GM12878 (cell line): Measurements from ENCODE around the gene PSMA7. TPM values are rescaled to one million over a fixed set of nuclear protein-coding genes. Genes with fewer than 3 reads are reported as not detected.

Experiments used
- BCL11A ChIP-seq: IDR thresholded peaks from 2 replicates; pipeline ENCODE4 v1.6.1; 2011; ENCODE audit warnings: low read depth, low read length
- CHD4 ChIP-seq: fragments of 200-600 bp; sonication (generic); IDR thresholded peaks from 2 replicates; pipeline ENCODE4 v1.6.1; 2016; ENCODE audit warnings: mild to moderate bottlenecking
- IKZF1 ChIP-seq: fragments of 450-650 bp; conservative IDR thresholded peaks from 2 replicates; pipeline ENCODE4 v1.6.1; 2017; ENCODE audit warnings: antibody characterized with exemption, mild to moderate bottlenecking
- MTA3 ChIP-seq: IDR thresholded peaks from 2 replicates; pipeline ENCODE4 v1.6.1; 2012; ENCODE audit warnings: low read length, inconsistent platforms, borderline replicate concordance
- NFYA ChIP-seq: IDR thresholded peaks from 2 replicates; pipeline ENCODE4 v1.6.1; 2011; ENCODE audit warnings: low read depth, mild to moderate bottlenecking, low read length, improper control_type of control experiment, borderline replicate concordance
- NR2C2 ChIP-seq: IDR thresholded peaks from 2 replicates; pipeline ENCODE4 v1.6.1; 2011; ENCODE audit warnings: borderline replicate concordance, low read depth; ENCODE audit not compliant: control insufficient read depth, insufficient read length
- NRF1 ChIP-seq: conservative IDR thresholded peaks from 2 replicates; pipeline ENCODE4 v1.6.1; 2011; ENCODE audit warnings: mild to moderate bottlenecking, low read depth, low read length, improper control_type of control experiment
- PAX5 ChIP-seq: IDR thresholded peaks from 2 replicates; pipeline ENCODE4 v1.6.1; 2011; ENCODE audit warnings: low read depth, low read length, borderline replicate concordance
- RUNX3 ChIP-seq: IDR thresholded peaks from 2 replicates; pipeline ENCODE4 v1.6.1; 2012; ENCODE audit warnings: low read length, inconsistent platforms
- SMC3 ChIP-seq: IDR thresholded peaks from 2 replicates; pipeline ENCODE4 v1.6.1; 2011; ENCODE audit warnings: low read length, improper control_type of control experiment, borderline replicate concordance
- STAT1 ChIP-seq: fragments of 450-650 bp; conservative IDR thresholded peaks from 2 replicates; pipeline ENCODE4 v1.6.1; 2014; ENCODE audit warnings: antibody characterized with exemption, mild to moderate bottlenecking
- TCF3 ChIP-seq: IDR thresholded peaks from 2 replicates; pipeline ENCODE4 v1.6.1; 2012; ENCODE audit warnings: low read depth, mild to moderate bottlenecking, low read length, borderline replicate concordance; ENCODE audit not compliant: insufficient read depth
- YBX1 ChIP-seq: fragments of 450-650 bp; IDR thresholded peaks from 2 replicates; pipeline ENCODE4 v1.6.1; 2016; ENCODE audit warnings: antibody characterized with exemption
- ZNF622 ChIP-seq: fragments of 450-650 bp; IDR thresholded peaks from 2 replicates; pipeline ENCODE4 v1.6.1; 2017; ENCODE audit warnings: mild to moderate bottlenecking, inconsistent platforms
- polyA plus RNA-seq, 11 experiments: library from polyadenylated mRNA; depleted of rRNA in 4 of 11; unstranded in 6 of 11; stranded (reverse) in 5 of 11; fragments of >200 nt; fragmentation: Nextera tagmentation in 4 of 11; fragmentation: Illumina TruSeq in 1 of 11; extraction: Ambion mirVana in 4 of 11; extraction: Trizol in 1 of 11; gene quantifications; 1 replicate in 1 of 11; 2 replicates in 10 of 11; pipeline versions ENCODE4 v1.2.1 to v1.2.3, GENCODE V29; 2011 to 2016; ENCODE audit warnings: inconsistent platforms in 2 of 11, missing spikeins in 2 of 11, low read depth in 1 of 11
- total RNA-seq, 4 experiments: library from RNA; depleted of rRNA in 3 of 4; stranded (reverse); fragments of >200 nt in 3 of 4; fragmentation: Illumina TruSeq in 1 of 4; extraction: Trizol in 1 of 4; gene quantifications; 2 replicates each; pipeline versions ENCODE4 v1.2.1 to v1.2.3, GENCODE V29; 2013 to 2021
- TF ChIP-seq, protein P1 (sequence below): fragments of 450-650 bp; IDR thresholded peaks from 2 replicates; pipeline ENCODE4 v1.6.1; 2018; ENCODE audit warnings: mild to moderate bottlenecking, low read depth, moderate library complexity; ENCODE audit not compliant: partially characterized antibody
- TF ChIP-seq, protein P2 (sequence below): IDR thresholded peaks from 2 replicates; pipeline ENCODE4 v1.6.1; 2011; ENCODE audit warnings: borderline replicate concordance, low read depth, mild to moderate bottlenecking, moderate library complexity, low read length; ENCODE audit not compliant: insufficient read depth, poor library complexity, severe bottlenecking
- TF ChIP-seq, protein P3 (sequence below): fragments of 450-650 bp; formaldehyde crosslinking; IDR thresholded peaks from 2 replicates; pipeline ENCODE4 v1.5.0; 2022; ENCODE audit warnings: mild to moderate bottlenecking, missing genetic modification characterization
- TF ChIP-seq, protein P4 (sequence below): fragments of 450-650 bp; IDR thresholded peaks from 2 replicates; pipeline ENCODE4 v1.6.1; 2017; ENCODE audit warnings: low read depth, mild to moderate bottlenecking, moderate library complexity

PSMA7 gene
- total and polyA plus RNA-seq, 10 of the 15 experiments (the other 5 are each of a cell fraction or from before 2014, with no cell fraction given): 216 to 857 (median 368) TPM

DNA sequence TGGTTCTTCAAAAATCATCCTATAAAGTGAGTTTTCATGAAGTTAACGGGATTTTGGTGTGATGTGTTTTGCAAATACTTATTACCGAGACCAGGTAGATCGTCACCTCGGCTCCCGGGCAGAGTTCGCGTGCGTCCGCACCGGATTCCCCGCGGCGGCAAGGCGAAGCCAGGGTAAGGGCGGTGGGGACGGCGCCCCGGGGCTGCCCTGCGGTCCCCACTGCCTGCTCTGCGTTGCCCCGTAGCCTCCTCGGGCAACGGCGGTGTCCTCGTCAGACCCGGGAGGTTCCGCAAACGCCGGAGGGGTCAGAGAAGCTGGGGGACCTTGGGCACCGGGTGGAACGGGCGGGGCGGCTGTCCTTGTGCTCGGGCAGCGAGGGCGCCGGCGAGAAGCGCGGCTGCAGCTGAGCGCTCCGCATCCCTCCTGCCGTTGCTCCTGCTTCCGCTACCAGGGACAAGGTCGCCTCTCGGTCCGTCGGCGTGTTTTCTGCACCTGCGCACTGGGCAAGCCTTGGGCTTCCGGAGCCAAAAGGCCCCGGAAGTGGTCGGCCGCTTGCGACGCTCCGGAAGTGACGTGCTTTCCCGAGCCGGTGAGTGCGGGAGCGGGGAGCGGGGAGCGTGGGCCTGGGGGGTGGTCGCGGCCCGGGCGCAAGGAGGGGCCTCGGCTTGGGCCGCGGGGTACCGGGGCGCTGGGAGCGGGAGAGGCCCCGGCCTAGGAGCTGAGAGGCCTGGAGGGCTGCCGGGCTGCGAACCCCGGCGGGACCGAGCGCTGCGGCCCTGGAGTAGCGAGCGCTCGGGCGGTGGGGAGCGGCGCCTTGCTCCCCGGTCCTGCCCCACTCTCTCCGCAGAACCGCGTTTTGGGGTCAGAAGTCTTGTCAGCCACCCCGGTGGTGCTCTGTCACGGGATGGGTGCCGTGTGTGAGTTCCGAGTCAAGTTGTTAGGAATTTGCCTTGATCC is 39.6 kb upstream of the PSMA7 start, which contains the start of gene MTG2 (continued):
- TF ChIP-seq NR2C2: no peak
- TF ChIP-seq MTA3: no peak
- no peak for TF ChIP-seq ZNF622
- TF ChIP-seq, protein P1, sequence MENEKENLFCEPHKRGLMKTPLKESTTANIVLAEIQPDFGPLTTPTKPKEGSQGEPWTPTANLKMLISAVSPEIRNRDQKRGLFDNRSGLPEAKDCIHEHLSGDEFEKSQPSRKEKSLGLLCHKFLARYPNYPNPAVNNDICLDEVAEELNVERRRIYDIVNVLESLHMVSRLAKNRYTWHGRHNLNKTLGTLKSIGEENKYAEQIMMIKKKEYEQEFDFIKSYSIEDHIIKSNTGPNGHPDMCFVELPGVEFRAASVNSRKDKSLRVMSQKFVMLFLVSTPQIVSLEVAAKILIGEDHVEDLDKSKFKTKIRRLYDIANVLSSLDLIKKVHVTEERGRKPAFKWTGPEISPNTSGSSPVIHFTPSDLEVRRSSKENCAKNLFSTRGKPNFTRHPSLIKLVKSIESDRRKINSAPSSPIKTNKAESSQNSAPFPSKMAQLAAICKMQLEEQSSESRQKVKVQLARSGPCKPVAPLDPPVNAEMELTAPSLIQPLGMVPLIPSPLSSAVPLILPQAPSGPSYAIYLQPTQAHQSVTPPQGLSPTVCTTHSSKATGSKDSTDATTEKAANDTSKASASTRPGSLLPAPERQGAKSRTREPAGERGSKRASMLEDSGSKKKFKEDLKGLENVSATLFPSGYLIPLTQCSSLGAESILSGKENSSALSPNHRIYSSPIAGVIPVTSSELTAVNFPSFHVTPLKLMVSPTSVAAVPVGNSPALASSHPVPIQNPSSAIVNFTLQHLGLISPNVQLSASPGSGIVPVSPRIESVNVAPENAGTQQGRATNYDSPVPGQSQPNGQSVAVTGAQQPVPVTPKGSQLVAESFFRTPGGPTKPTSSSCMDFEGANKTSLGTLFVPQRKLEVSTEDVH: peak; percentile 51
- TF ChIP-seq SMC3: no peak
- TF ChIP-seq, protein P2, sequence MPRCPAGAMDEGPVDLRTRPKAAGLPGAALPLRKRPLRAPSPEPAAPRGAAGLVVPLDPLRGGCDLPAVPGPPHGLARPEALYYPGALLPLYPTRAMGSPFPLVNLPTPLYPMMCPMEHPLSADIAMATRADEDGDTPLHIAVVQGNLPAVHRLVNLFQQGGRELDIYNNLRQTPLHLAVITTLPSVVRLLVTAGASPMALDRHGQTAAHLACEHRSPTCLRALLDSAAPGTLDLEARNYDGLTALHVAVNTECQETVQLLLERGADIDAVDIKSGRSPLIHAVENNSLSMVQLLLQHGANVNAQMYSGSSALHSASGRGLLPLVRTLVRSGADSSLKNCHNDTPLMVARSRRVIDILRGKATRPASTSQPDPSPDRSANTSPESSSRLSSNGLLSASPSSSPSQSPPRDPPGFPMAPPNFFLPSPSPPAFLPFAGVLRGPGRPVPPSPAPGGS: no peak
- 0 out of 2 replicates have a peak, but pooled peaks have one; percentile 66 for TF ChIP-seq STAT1
- 0 out of 2 replicates have a peak, but pooled peaks have one; percentile 51 for TF ChIP-seq TCF3
- TF ChIP-seq NFYA: no peak
- TF ChIP-seq, protein P3, sequence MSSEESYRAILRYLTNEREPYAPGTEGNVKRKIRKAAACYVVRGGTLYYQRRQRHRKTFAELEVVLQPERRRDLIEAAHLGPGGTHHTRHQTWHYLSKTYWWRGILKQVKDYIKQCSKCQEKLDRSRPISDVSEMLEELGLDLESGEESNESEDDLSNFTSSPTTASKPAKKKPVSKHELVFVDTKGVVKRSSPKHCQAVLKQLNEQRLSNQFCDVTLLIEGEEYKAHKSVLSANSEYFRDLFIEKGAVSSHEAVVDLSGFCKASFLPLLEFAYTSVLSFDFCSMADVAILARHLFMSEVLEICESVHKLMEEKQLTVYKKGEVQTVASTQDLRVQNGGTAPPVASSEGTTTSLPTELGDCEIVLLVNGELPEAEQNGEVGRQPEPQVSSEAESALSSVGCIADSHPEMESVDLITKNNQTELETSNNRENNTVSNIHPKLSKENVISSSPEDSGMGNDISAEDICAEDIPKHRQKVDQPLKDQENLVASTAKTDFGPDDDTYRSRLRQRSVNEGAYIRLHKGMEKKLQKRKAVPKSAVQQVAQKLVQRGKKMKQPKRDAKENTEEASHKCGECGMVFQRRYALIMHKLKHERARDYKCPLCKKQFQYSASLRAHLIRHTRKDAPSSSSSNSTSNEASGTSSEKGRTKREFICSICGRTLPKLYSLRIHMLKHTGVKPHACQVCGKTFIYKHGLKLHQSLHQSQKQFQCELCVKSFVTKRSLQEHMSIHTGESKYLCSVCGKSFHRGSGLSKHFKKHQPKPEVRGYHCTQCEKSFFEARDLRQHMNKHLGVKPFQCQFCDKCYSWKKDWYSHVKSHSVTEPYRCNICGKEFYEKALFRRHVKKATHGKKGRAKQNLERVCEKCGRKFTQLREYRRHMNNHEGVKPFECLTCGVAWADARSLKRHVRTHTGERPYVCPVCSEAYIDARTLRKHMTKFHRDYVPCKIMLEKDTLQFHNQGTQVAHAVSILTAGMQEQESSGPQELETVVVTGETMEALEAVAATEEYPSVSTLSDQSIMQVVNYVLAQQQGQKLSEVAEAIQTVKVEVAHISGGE (CRISPR knock-in tag): peak; percentile 7; the same call in 1 of the 2 replicates
- TF ChIP-seq BCL11A: no peak
- no peak for TF ChIP-seq CHD4
- TF ChIP-seq RUNX3: peak; percentile 74
- no peak for TF ChIP-seq YBX1
- TF ChIP-seq, protein P4, sequence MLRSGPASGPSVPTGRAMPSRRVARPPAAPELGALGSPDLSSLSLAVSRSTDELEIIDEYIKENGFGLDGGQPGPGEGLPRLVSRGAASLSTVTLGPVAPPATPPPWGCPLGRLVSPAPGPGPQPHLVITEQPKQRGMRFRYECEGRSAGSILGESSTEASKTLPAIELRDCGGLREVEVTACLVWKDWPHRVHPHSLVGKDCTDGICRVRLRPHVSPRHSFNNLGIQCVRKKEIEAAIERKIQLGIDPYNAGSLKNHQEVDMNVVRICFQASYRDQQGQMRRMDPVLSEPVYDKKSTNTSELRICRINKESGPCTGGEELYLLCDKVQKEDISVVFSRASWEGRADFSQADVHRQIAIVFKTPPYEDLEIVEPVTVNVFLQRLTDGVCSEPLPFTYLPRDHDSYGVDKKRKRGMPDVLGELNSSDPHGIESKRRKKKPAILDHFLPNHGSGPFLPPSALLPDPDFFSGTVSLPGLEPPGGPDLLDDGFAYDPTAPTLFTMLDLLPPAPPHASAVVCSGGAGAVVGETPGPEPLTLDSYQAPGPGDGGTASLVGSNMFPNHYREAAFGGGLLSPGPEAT: 0 out of 2 replicates have a peak, but pooled peaks have one; percentile 50
- TF ChIP-seq IKZF1: peak; percentile 87
- TF ChIP-seq PAX5: no peak
- TF ChIP-seq NRF1: peak; percentile 61
